ENCODE results near the gene FITM2.
"Not testable (repeated sequence)": the region's sequence is repeated elsewhere in the genome, so short reads cannot be mapped to it uniquely, and the experiment has no call there.

The FITM2 gene

GRCh38 chr20:44326391-44327159 is 15.6 kb upstream of the FITM2 start:
- Histone ChIP-seq H3K4me3 (ENCODE audit: low read length) (peak overlapping the region; percentile 32), H3K27me3 (ENCODE audit: control insufficient read depth, insufficient read depth, low read length) (no peaks in the 10 kb centered on the region), H3K27ac (ENCODE audit: low read depth, low read length) (no peak overlapping the region), H3K4me1 (ENCODE audit: control insufficient read depth, insufficient read depth, low read length) (no peaks in the 10 kb centered on the region), H3K9ac (ENCODE audit: low read length) (no peak overlapping the region), H3K36me3 (ENCODE audit: control insufficient read depth, insufficient read depth, low read length) (no peaks in the 10 kb centered on the region)

GRCh38 chr20:44324343-44324742 is 13.3 kb upstream of the FITM2 start:
- Histone ChIP-seq H3K27me3 (ENCODE audit: control insufficient read depth, insufficient read depth, low read length) (no peaks in the 10 kb centered on the region), H3K9ac (ENCODE audit: low read length) (no peak overlapping the region), H3K27ac (ENCODE audit: low read depth, low read length) (no peak overlapping the region), H3K36me3 (ENCODE audit: control insufficient read depth, insufficient read depth, low read length) (no peaks in the 10 kb centered on the region), H3K4me3 (ENCODE audit: low read length) (no peak overlapping the region), H3K4me1 (ENCODE audit: control insufficient read depth, insufficient read depth, low read length) (no peaks in the 10 kb centered on the region)

GRCh38 chr20:44319839-44320422 is 8.9 kb upstream of the FITM2 start:
- no peak overlapping the region for H3K9ac ChIP-seq (ENCODE audit: low read length)
- no peaks in the 10 kb centered on the region for H3K4me1 ChIP-seq (ENCODE audit: control insufficient read depth, insufficient read depth, low read length)
- H3K4me3 ChIP-seq (ENCODE audit: low read length), result no peak overlapping the region
- H3K27me3 ChIP-seq (ENCODE audit: control insufficient read depth, insufficient read depth, low read length), result no peaks in the 10 kb centered on the region
- no peak overlapping the region for H3K27ac ChIP-seq (ENCODE audit: low read depth, low read length)
- no peaks in the 10 kb centered on the region for H3K36me3 ChIP-seq (ENCODE audit: control insufficient read depth, insufficient read depth, low read length)

- H3K36me3 ChIP-seq (ENCODE audit: control insufficient read depth, insufficient read depth, low read length), result no peaks in the 10 kb centered on the region
- H3K27me3 ChIP-seq (ENCODE audit: control insufficient read depth, insufficient read depth, low read length), result no peaks in the 10 kb centered on the region
- H3K4me1 ChIP-seq (ENCODE audit: control insufficient read depth, insufficient read depth, low read length), result peaks cover 2% of the 10 kb centered on the region
- no peak overlapping the region for H3K4me3 ChIP-seq (ENCODE audit: low read length)
- H3K27ac ChIP-seq (ENCODE audit: low read depth, low read length), result no peak overlapping the region
- H3K9ac ChIP-seq (ENCODE audit: low read length), result no peak overlapping the region
Observed at GRCh38 chr20:44314870-44315269, 3.9 kb upstream of the FITM2 start.

GRCh38 chr20:44309763-44310663 is 989 bp downstream of the FITM2 start:
- Histone ChIP-seq H3K36me3 (ENCODE audit: control insufficient read depth, insufficient read depth, low read length) (no peaks in the 10 kb centered on the region), H3K4me1 (ENCODE audit: control insufficient read depth, insufficient read depth, low read length) (peaks cover 2% of the 10 kb centered on the region), H3K9ac (ENCODE audit: low read length) (peak overlapping the region; percentile 59), H3K4me3 (ENCODE audit: low read length) (peak overlapping the region; percentile 95), H3K27me3 (ENCODE audit: control insufficient read depth, insufficient read depth, low read length) (no peaks in the 10 kb centered on the region), H3K27ac (ENCODE audit: low read depth, low read length) (no peak overlapping the region)

GRCh38 chr20:44306927-44307326 is 4.1 kb downstream of the FITM2 start:
- no peak overlapping the region for H3K27ac ChIP-seq (ENCODE audit: low read depth, low read length)
- H3K27me3 ChIP-seq (ENCODE audit: control insufficient read depth, insufficient read depth, low read length), result no peaks in the 10 kb centered on the region
- no peak overlapping the region for H3K9ac ChIP-seq (ENCODE audit: low read length)
- H3K36me3 ChIP-seq (ENCODE audit: control insufficient read depth, insufficient read depth, low read length), result no peaks in the 10 kb centered on the region
- no peak overlapping the region for H3K4me3 ChIP-seq (ENCODE audit: low read length)
- peaks cover 2% of the 10 kb centered on the region for H3K4me1 ChIP-seq (ENCODE audit: control insufficient read depth, insufficient read depth, low read length)

GRCh38 chr20:44304383-44304782 is 6.6 kb downstream of the FITM2 start:
- Histone ChIP-seq H3K27me3 (ENCODE audit: control insufficient read depth, insufficient read depth, low read length) (no peaks in the 10 kb centered on the region), H3K27ac (ENCODE audit: low read depth, low read length) (no peak overlapping the region), H3K9ac (ENCODE audit: low read length) (no peak overlapping the region), H3K4me1 (ENCODE audit: control insufficient read depth, insufficient read depth, low read length) (no peaks in the 10 kb centered on the region), H3K4me3 (ENCODE audit: low read length) (no peak overlapping the region), H3K36me3 (ENCODE audit: control insufficient read depth, insufficient read depth, low read length) (no peaks in the 10 kb centered on the region)

- H3K27ac ChIP-seq (ENCODE audit: low read depth, low read length), result no peak overlapping the region
- no peak overlapping the region for H3K9ac ChIP-seq (ENCODE audit: low read length)
Observed at GRCh38 chr20:44302736-44303135, 8.3 kb downstream of the FITM2 start.

GRCh38 chr20:44302026-44302669 is 8.9 kb downstream of the FITM2 start:
- H3K36me3 ChIP-seq (ENCODE audit: control insufficient read depth, insufficient read depth, low read length), result no peaks in the 10 kb centered on the region
- H3K27ac ChIP-seq (ENCODE audit: low read depth, low read length), result no peak overlapping the region
- no peak overlapping the region for H3K9ac ChIP-seq (ENCODE audit: low read length)
- H3K4me3 ChIP-seq (ENCODE audit: low read length), result no peak overlapping the region
- no peaks in the 10 kb centered on the region for H3K4me1 ChIP-seq (ENCODE audit: control insufficient read depth, insufficient read depth, low read length)
- no peaks in the 10 kb centered on the region for H3K27me3 ChIP-seq (ENCODE audit: control insufficient read depth, insufficient read depth, low read length)

More at GRCh38 chr20:44302736-44303135, 8.3 kb downstream of the FITM2 start:
- Histone ChIP-seq H3K36me3 (ENCODE audit: control insufficient read depth, insufficient read depth, low read length) (no peaks in the 10 kb centered on the region), H3K4me1 (ENCODE audit: control insufficient read depth, insufficient read depth, low read length) (no peaks in the 10 kb centered on the region), H3K27me3 (ENCODE audit: control insufficient read depth, insufficient read depth, low read length) (no peaks in the 10 kb centered on the region), H3K4me3 (ENCODE audit: low read length) (no peak overlapping the region)

- H3K9ac ChIP-seq (ENCODE audit: low read length), result no peak overlapping the region
- H3K4me3 ChIP-seq (ENCODE audit: low read length), result no peak overlapping the region
- H3K27me3 ChIP-seq (ENCODE audit: control insufficient read depth, insufficient read depth, low read length), result no peaks in the 10 kb centered on the region
- H3K27ac ChIP-seq (ENCODE audit: low read depth, low read length), result no peak overlapping the region
- H3K36me3 ChIP-seq (ENCODE audit: control insufficient read depth, insufficient read depth, low read length), result no peaks in the 10 kb centered on the region
- H3K4me1 ChIP-seq (ENCODE audit: control insufficient read depth, insufficient read depth, low read length), result no peaks in the 10 kb centered on the region
Observed at GRCh38 chr20:44301285-44301684, 9.7 kb downstream of the FITM2 start.

- H3K27ac ChIP-seq (ENCODE audit: low read depth, low read length); H3K36me3 ChIP-seq (ENCODE audit: control insufficient read depth, insufficient read depth, low read length); H3K4me3 ChIP-seq (ENCODE audit: low read length); H3K4me1 ChIP-seq (ENCODE audit: control insufficient read depth, insufficient read depth, low read length); H3K9ac ChIP-seq (ENCODE audit: low read length); H3K27me3 ChIP-seq (ENCODE audit: control insufficient read depth, insufficient read depth, low read length): not testable (repeated sequence)
Observed at GRCh38 chr20:44299011-44299535, 11.9 kb downstream of the FITM2 start.

GRCh38 chr20:44297721-44298120 is 13.3 kb downstream of the FITM2 start:
- Histone ChIP-seq H3K9ac (ENCODE audit: low read length) (no peak overlapping the region), H3K4me1 (ENCODE audit: control insufficient read depth, insufficient read depth, low read length) (no peaks in the 10 kb centered on the region), H3K4me3 (ENCODE audit: low read length) (no peak overlapping the region), H3K27ac (ENCODE audit: low read depth, low read length) (no peak overlapping the region), H3K36me3 (ENCODE audit: control insufficient read depth, insufficient read depth, low read length) (no peaks in the 10 kb centered on the region), H3K27me3 (ENCODE audit: control insufficient read depth, insufficient read depth, low read length) (no peaks in the 10 kb centered on the region)
